SK-N-SH treated with all-trans-retinoic acid at 6 μM for 48 hours (cell line): ENCODE measurements around the gene GABBR2.

ENCODE experiments used
- ATAC-seq: fragments of 200-7000 bp; cut with Tn5 transposase; 3 replicates; pipeline ENCODE4 v1.9.1; 2020; ENCODE audit warnings: mild to moderate bottlenecking, moderate library complexity
- ARNTL ChIP-seq: fragments of 450-650 bp; formaldehyde crosslinking; IDR thresholded peaks from 2 replicates; pipeline ENCODE4 v1.5.0; 2020; ENCODE audit warnings: low read depth, mild to moderate bottlenecking, moderate library complexity, borderline replicate concordance
- BACH2 ChIP-seq: fragments of 250-450 bp; sonication (Bioruptor Pico); IDR thresholded peaks from 2 replicates; pipeline ENCODE4 v1.9.0; 2021; ENCODE audit warnings: mild to moderate bottlenecking, borderline replicate concordance
- CREB5 ChIP-seq: fragments of 250-450 bp; sonication (Bioruptor Pico); IDR thresholded peaks from 2 replicates; pipeline ENCODE4 v1.5.1; 2020; ENCODE audit warnings: low read depth, mild to moderate bottlenecking, moderate library complexity
- CSDC2 ChIP-seq: fragments of 250-450 bp; sonication (Bioruptor Pico); IDR thresholded peaks from 2 replicates; pipeline ENCODE4 v1.5.0; 2020; ENCODE audit warnings: mild to moderate bottlenecking, moderate library complexity
- ISL1 ChIP-seq: fragments of 250-450 bp; sonication (Bioruptor Pico); IDR thresholded peaks from 2 replicates; pipeline ENCODE4 v2.1.2; 2022; ENCODE audit warnings: mild to moderate bottlenecking, moderate library complexity
- PATZ1 ChIP-seq: fragments of 250-450 bp; sonication (Bioruptor Pico); IDR thresholded peaks from 2 replicates; pipeline ENCODE4 v1.8.0; 2020; ENCODE audit warnings: mild to moderate bottlenecking, moderate library complexity, borderline replicate concordance
- RARB ChIP-seq: fragments of 250-450 bp; sonication (Bioruptor Pico); IDR thresholded peaks from 2 replicates; pipeline ENCODE4 v1.8.0; 2021; ENCODE audit warnings: mild to moderate bottlenecking, moderate library complexity
- TOX ChIP-seq: fragments of 250-450 bp; sonication (Bioruptor Pico); IDR thresholded peaks from 2 replicates; pipeline ENCODE4 v1.8.0; 2021; ENCODE audit warnings: mild to moderate bottlenecking, moderate library complexity, borderline replicate concordance
- ZC3H10 ChIP-seq: fragments of 250-450 bp; sonication (Bioruptor Pico); IDR thresholded peaks from 2 replicates; pipeline ENCODE4 v1.5.1; 2021; ENCODE audit warnings: mild to moderate bottlenecking, moderate library complexity
- ZFP3 ChIP-seq: fragments of 250-450 bp; sonication (Bioruptor Pico); IDR thresholded peaks from 2 replicates; pipeline ENCODE4 v1.5.0; 2020; ENCODE audit warnings: mild to moderate bottlenecking, moderate library complexity
- ZFP30 ChIP-seq: fragments of 450-650 bp; formaldehyde crosslinking; IDR thresholded peaks from 2 replicates; pipeline ENCODE4 v1.5.0; 2022; ENCODE audit warnings: mild to moderate bottlenecking, moderate library complexity
- ZNF565 ChIP-seq: fragments of 450-650 bp; formaldehyde crosslinking; conservative IDR thresholded peaks from 2 replicates; pipeline ENCODE4 v1.5.0; 2020; ENCODE audit warnings: low read depth, mild to moderate bottlenecking, moderate library complexity
- ZNF8 ChIP-seq: fragments of 450-650 bp; formaldehyde crosslinking; IDR thresholded peaks from 2 replicates; pipeline ENCODE4 v1.5.0; 2020; ENCODE audit warnings: mild to moderate bottlenecking, moderate library complexity
- TF ChIP-seq, protein P1 (sequence below): fragments of 250-450 bp; sonication (Bioruptor Pico); IDR thresholded peaks from 2 replicates; pipeline ENCODE4 v1.8.0; 2021; ENCODE audit warnings: low read depth, mild to moderate bottlenecking, moderate library complexity, borderline replicate concordance
- TF ChIP-seq, protein P2 (sequence below): fragments of 250-450 bp; sonication (Bioruptor Pico); IDR thresholded peaks from 2 replicates; pipeline ENCODE4 v1.5.0; 2020; ENCODE audit warnings: mild to moderate bottlenecking, moderate library complexity
- TF ChIP-seq, protein P3 (sequence below): fragments of 250-450 bp; sonication (Bioruptor Pico); IDR thresholded peaks from 2 replicates; pipeline ENCODE4 v1.5.1; 2021; ENCODE audit warnings: mild to moderate bottlenecking, moderate library complexity

GABBR2 gene

GRCh38 chr9:98367371-98367900, 341.3 kb downstream of the GABBR2 start (continued):
- TF ChIP-seq, protein P1, sequence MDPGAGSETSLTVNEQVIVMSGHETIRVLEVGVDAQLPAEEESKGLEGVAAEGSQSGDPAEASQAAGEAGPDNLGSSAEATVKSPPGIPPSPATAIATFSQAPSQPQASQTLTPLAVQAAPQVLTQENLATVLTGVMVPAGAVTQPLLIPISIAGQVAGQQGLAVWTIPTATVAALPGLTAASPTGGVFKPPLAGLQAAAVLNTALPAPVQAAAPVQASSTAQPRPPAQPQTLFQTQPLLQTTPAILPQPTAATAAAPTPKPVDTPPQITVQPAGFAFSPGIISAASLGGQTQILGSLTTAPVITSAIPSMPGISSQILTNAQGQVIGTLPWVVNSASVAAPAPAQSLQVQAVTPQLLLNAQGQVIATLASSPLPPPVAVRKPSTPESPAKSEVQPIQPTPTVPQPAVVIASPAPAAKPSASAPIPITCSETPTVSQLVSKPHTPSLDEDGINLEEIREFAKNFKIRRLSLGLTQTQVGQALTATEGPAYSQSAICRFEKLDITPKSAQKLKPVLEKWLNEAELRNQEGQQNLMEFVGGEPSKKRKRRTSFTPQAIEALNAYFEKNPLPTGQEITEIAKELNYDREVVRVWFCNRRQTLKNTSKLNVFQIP (CRISPR knock-in tag) = no peak

GRCh38 chr9:98365781-98366180, 343.0 kb downstream of the GABBR2 start:
- TF ChIP-seq, protein P2, sequence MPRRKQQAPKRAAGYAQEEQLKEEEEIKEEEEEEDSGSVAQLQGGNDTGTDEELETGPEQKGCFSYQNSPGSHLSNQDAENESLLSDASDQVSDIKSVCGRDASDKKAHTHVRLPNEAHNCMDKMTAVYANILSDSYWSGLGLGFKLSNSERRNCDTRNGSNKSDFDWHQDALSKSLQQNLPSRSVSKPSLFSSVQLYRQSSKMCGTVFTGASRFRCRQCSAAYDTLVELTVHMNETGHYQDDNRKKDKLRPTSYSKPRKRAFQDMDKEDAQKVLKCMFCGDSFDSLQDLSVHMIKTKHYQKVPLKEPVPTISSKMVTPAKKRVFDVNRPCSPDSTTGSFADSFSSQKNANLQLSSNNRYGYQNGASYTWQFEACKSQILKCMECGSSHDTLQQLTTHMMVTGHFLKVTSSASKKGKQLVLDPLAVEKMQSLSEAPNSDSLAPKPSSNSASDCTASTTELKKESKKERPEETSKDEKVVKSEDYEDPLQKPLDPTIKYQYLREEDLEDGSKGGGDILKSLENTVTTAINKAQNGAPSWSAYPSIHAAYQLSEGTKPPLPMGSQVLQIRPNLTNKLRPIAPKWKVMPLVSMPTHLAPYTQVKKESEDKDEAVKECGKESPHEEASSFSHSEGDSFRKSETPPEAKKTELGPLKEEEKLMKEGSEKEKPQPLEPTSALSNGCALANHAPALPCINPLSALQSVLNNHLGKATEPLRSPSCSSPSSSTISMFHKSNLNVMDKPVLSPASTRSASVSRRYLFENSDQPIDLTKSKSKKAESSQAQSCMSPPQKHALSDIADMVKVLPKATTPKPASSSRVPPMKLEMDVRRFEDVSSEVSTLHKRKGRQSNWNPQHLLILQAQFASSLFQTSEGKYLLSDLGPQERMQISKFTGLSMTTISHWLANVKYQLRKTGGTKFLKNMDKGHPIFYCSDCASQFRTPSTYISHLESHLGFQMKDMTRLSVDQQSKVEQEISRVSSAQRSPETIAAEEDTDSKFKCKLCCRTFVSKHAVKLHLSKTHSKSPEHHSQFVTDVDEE (CRISPR knock-in tag) = no peak
- TF ChIP-seq CSDC2 (CRISPR knock-in tag) = no peak
- TF ChIP-seq CREB5 (CRISPR knock-in tag) = no peak
- TF ChIP-seq, protein P3, sequence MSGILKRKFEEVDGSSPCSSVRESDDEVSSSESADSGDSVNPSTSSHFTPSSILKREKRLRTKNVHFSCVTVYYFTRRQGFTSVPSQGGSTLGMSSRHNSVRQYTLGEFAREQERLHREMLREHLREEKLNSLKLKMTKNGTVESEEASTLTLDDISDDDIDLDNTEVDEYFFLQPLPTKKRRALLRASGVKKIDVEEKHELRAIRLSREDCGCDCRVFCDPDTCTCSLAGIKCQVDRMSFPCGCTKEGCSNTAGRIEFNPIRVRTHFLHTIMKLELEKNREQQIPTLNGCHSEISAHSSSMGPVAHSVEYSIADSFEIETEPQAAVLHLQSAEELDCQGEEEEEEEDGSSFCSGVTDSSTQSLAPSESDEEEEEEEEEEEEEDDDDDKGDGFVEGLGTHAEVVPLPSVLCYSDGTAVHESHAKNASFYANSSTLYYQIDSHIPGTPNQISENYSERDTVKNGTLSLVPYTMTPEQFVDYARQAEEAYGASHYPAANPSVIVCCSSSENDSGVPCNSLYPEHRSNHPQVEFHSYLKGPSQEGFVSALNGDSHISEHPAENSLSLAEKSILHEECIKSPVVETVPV (CRISPR knock-in tag) = no peak
- no peak for TF ChIP-seq RARB (CRISPR knock-in tag)
- TF ChIP-seq BACH2 (CRISPR knock-in tag) = no peak
- no peak for TF ChIP-seq ZNF8 (CRISPR knock-in tag)
- no peak for TF ChIP-seq ZFP30
- TF ChIP-seq ZC3H10 (CRISPR knock-in tag) = no peak
- TF ChIP-seq ARNTL (CRISPR knock-in tag) = no peak
- TF ChIP-seq ZNF565 (CRISPR knock-in tag) = no peak
- TF ChIP-seq ISL1 (CRISPR knock-in tag) = no peak
- no peak for TF ChIP-seq TOX (CRISPR knock-in tag)
- no peak for TF ChIP-seq PATZ1 (CRISPR knock-in tag)
- TF ChIP-seq ZFP3 (CRISPR knock-in tag) = no peak
- TF ChIP-seq, all 23 proteins: peak for 0
- no peak for ATAC-seq

DNA sequence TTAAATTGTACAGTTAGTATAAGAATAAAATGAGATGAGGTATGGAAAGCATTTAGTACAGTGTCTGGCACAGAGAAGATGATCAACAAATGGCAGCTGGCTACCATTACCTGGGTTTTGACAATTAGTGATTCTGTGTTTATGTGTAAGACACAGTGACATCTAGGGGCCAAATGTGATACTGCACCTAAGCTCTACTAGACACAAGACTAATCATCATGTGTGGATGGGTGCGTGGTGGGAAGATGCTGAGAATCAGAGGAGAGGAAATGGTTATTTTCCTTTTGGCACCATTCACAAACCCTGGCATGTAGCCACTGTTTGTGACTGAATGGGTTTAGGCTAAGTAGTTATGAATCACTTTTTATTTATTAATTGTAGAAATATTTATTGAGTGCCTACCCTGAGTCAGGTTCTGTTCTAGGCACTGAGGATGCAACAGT, 343.5 kb downstream of the GABBR2 start:
- no peak for ATAC-seq
- TF ChIP-seq CREB5 (CRISPR knock-in tag) = no peak
- TF ChIP-seq, protein P2 (CRISPR knock-in tag) = no peak
